Measurements from ENCODE around the gene TXLNA.

Gene TXLNA

GRCh38 chr1:32215629-32216480 is 36.4 kb downstream of the TXLNA start:
- DNase-seq, result peak; percentile 34 to 48

GRCh38 chr1:32216566-32216965 is 37.1 kb downstream of the TXLNA start:
- no peak for DNase-seq

GRCh38 chr1:32219022-32219421 is 39.5 kb downstream of the TXLNA start:
- no peak for DNase-seq

GRCh38 chr1:32220746-32221580 is 41.5 kb downstream of the TXLNA start:
- no peak for DNase-seq

GRCh38 chr1:32221581-32221979 is 42.1 kb downstream of the TXLNA start:
- DNase-seq, result no peak

- peak; percentile 39 to 80 for DNase-seq
These were observed 42.7 kb downstream of the TXLNA start, which contains the start of the genes EIF3I and TMEM234 for GRCh38 chr1:32221980-32222755. Gene EIF3I, plus strand, starts transcription at chr1:32222407. Its CDS starts 35 bp downstream, at chr1:32222442. Gene TMEM234, minus strand, starts transcription at chr1:32222353. Its CDS starts 31 bp downstream, at chr1:32222322.

- no peak for DNase-seq
These were observed 44.2 kb downstream of the TXLNA start for GRCh38 chr1:32223683-32224082.

GRCh38 chr1:32224285-32224684 is 44.8 kb downstream of the TXLNA start:
- no peak for DNase-seq

GRCh38 chr1:32228771-32229170 is 49.3 kb downstream of the TXLNA start:
- no peak for DNase-seq

GRCh38 chr1:32231843-32232432 is 52.5 kb downstream of the TXLNA start:
- no peak for DNase-seq

GRCh38 chr1:32232558-32233304 is 53.3 kb downstream of the TXLNA start:
- no peak for DNase-seq

- no peak for DNase-seq
These were observed 55.3 kb downstream of the TXLNA start for GRCh38 chr1:32234792-32235191.

- no peak for DNase-seq
These were observed 59.9 kb downstream of the TXLNA start for GRCh38 chr1:32239337-32239736.

- no peak for DNase-seq
These were observed 60.3 kb downstream of the TXLNA start for GRCh38 chr1:32239790-32240139.

GRCh38 chr1:32240140-32240951 is 60.9 kb downstream of the TXLNA start:
- DNase-seq, result peak; percentile 15 to 76

GRCh38 chr1:32241001-32241763 is 61.7 kb downstream of the TXLNA start:
- DNase-seq, result peak; percentile 13 to 74

- DNase-seq, result peak in 1 of 2 experiments; percentile 53
These were observed 62.9 kb downstream of the TXLNA start for GRCh38 chr1:32242341-32242851.

- no peak for DNase-seq
These were observed 67.4 kb downstream of the TXLNA start, which contains the start of gene FAM167B for GRCh38 chr1:32246888-32247273. Gene FAM167B, plus strand, starts transcription at chr1:32247222. Its CDS starts 200 bp downstream, at chr1:32247422.

GRCh38 chr1:32247452-32247851 is 68.0 kb downstream of the TXLNA start:
- DNase-seq, result no peak

All from SW 1271 (cell line).